Cardiac fibroblast (primary cell): ENCODE data around the gene CHMP1A.

Experiments used
- DNase-seq, 2 donors: peaks; one replicate each; pipeline versions ENCODE4 v3.0.0 to v3.0.0-alpha.2; 2010; ENCODE audit warnings: low read depth in 2 of 2
- H3K4me3 ChIP-seq, 2 donors: replicated peaks in 1 of 2; 1 replicate in 1 of 2; 2 replicates in 1 of 2; pipeline ENCODE4 v1.5.1; 2011; ENCODE audit warnings: low read depth in 2 of 2, low read length in 2 of 2, mild to moderate bottlenecking in 2 of 2, moderate library complexity in 1 of 2
- TF ChIP-seq, protein P1 (sequence below): IDR thresholded peaks from one replicate; pipeline ENCODE4 v1.5.1; 2011; ENCODE audit warnings: low read depth, mild to moderate bottlenecking, low read length, inconsistent platforms

The CHMP1A gene

GRCh38 chr16:89596957-89597649 lies 60.4 kb downstream of the CHMP1A start:
- TF ChIP-seq, protein P1, sequence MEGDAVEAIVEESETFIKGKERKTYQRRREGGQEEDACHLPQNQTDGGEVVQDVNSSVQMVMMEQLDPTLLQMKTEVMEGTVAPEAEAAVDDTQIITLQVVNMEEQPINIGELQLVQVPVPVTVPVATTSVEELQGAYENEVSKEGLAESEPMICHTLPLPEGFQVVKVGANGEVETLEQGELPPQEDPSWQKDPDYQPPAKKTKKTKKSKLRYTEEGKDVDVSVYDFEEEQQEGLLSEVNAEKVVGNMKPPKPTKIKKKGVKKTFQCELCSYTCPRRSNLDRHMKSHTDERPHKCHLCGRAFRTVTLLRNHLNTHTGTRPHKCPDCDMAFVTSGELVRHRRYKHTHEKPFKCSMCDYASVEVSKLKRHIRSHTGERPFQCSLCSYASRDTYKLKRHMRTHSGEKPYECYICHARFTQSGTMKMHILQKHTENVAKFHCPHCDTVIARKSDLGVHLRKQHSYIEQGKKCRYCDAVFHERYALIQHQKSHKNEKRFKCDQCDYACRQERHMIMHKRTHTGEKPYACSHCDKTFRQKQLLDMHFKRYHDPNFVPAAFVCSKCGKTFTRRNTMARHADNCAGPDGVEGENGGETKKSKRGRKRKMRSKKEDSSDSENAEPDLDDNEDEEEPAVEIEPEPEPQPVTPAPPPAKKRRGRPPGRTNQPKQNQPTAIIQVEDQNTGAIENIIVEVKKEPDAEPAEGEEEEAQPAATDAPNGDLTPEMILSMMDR: no peak
- H3K4me3 ChIP-seq: no peak overlapping the region
- no peak for DNase-seq

- TF ChIP-seq, protein P1: no peak
- no peak for DNase-seq
- no peak overlapping the region for H3K4me3 ChIP-seq
Measured at GRCh38 chr16:89596061-89596689, 61.3 kb downstream of the CHMP1A start.

- no peak for DNase-seq
- TF ChIP-seq, protein P1: no peak
- H3K4me3 ChIP-seq: no peak overlapping the region
Measured at GRCh38 chr16:89595330-89596060, 62.0 kb downstream of the CHMP1A start.
